ENCODE measurements around the gene DENND1A.

The DENND1A gene

DNA sequence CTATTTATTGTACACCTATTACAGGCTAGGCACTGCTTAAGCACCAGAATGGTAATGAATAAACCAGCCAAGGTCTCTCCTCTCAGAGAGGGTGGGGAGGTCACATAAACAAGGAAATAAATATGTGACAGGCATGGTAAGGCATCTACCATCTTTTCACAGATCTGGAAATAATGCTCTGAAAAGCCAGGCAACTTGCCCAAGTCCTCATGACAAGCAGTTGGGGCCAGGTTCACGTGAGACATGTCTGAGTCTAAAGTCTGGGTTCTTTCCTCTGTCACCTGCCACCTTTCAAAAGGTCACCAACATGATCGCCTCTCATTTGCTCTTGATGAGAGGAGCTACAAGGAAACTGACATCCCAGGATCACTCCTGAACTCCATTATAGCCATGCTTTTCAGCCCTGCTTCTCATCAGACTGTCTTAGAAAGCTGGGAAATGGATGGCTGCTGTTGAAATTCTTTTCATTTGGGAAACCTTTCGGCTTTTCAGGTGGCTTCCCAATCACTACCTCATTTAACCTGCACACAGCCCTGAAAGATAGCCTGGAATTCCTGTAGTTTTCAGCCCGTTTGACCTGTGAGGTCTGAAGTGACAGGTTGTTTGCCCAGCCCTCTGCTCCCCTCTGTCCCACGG, 450.8 kb downstream of the DENND1A start:
- in situ Hi-C loops (cut with HindIII; ENCODE audit: low sequenced_read_pairs) = no loop called here

- in situ Hi-C loops (cut with HindIII; ENCODE audit: low sequenced_read_pairs) = no loop called here
Measured at GRCh38 chr9:123478160-123478559, 451.8 kb downstream of the DENND1A start.

DNA sequence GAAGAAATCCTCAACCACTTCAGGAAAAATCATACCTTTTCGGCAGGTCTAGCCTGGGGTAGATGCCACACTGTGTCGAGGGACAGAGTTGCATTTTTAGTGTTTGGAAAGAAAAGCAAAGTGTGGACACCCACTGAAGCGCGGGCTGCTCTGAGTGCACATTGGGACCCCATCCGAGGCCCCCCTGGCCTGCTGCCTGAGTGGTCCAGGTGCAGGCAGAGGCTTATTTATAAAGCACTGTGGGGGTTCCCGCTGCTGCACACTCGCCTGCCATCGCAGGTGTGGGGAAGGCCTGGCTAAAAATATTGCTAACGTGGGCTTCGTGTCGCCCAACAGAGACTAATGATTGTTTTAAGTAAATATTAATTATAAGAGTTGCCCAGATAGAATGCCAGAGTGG, 454.5 kb downstream of the DENND1A start:
- in situ Hi-C loops (cut with HindIII; ENCODE audit: low sequenced_read_pairs) = no loop called here

- in situ Hi-C loops (cut with HindIII; ENCODE audit: low sequenced_read_pairs) = loop anchor here (5.0 kb wide), 1 partner anchor 41 kb away; no protein-coding TSS in a partner anchor
Measured at GRCh38 chr9:123472862-123473614, 456.9 kb downstream of the DENND1A start.

DNA sequence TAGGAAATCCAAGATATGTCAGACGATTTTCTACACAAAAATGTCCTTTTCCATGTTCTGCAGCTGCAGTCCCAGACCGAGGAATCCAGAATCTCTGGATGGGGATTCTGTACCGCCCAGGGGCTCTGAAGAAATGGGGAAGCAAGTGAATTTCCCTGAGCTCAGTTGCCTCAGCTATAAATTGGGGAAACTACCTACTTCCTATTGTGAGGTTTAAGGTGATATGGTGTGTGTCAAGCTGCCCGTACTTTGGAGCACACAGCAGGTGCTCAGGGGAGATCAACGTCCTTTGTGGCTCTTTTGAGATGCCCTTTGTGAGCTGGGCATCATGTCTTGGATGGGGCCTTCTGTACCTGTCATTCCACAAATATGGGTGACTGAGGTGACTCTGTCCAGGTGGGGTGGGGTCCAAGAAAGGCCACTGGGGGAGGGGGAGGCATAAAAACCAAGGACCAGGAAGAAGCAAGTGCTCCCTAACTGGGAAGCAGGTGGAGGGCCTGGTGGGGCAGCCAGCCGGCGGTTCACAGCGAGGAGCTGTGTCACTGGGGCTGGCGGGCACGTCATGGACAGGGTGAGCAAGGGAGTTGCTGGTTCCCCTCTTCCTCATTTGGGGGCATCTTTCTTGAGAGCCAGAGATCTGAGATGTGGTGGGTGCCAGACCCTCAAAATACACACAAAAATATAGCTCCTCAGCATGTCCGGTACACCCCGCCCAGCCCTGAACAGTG, 457.9 kb downstream of the DENND1A start:
- in situ Hi-C loops (cut with HindIII; ENCODE audit: low sequenced_read_pairs) = loop anchor here (5.0 kb wide), 1 partner anchor 40 kb away; no protein-coding TSS in a partner anchor

- in situ Hi-C loops (cut with HindIII; ENCODE audit: low sequenced_read_pairs) = loop anchor here (5.0 kb wide), 1 partner anchor 39 kb away; no protein-coding TSS in a partner anchor
Measured at GRCh38 chr9:123470991-123471770, 458.7 kb downstream of the DENND1A start.

- in situ Hi-C loops (cut with HindIII; ENCODE audit: low sequenced_read_pairs) = loop anchor here (5.0 kb wide), 1 partner anchor 38 kb away; no protein-coding TSS in a partner anchor
Measured at GRCh38 chr9:123470121-123470782, 459.7 kb downstream of the DENND1A start.

DNA sequence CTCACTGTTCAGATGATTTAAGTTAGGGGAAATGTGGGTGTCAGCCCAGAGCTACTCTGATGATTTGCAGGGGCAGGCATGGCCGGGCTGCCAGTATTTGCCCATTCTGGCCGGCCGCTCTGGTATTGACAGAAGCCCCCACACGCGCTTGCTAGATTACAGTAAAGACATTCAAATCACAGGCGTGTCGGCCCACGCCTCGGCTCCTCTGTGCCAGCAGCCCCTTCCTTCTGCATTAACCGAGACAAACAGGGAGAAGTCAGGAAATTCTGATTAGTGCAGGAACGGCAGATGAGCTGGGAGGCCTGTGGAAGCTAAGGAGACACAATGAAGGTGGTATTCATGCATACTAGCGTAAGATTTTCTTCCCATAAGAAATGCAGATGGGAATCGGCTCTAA, 460.6 kb downstream of the DENND1A start:
- in situ Hi-C loops (cut with HindIII; ENCODE audit: low sequenced_read_pairs) = no loop called here

GRCh38 chr9:123468541-123468940, 461.4 kb downstream of the DENND1A start:
- in situ Hi-C loops (cut with HindIII; ENCODE audit: low sequenced_read_pairs) = no loop called here

GRCh38 chr9:123465304-123465703, 464.6 kb downstream of the DENND1A start:
- in situ Hi-C loops (cut with HindIII; ENCODE audit: low sequenced_read_pairs) = no loop called here

DNA sequence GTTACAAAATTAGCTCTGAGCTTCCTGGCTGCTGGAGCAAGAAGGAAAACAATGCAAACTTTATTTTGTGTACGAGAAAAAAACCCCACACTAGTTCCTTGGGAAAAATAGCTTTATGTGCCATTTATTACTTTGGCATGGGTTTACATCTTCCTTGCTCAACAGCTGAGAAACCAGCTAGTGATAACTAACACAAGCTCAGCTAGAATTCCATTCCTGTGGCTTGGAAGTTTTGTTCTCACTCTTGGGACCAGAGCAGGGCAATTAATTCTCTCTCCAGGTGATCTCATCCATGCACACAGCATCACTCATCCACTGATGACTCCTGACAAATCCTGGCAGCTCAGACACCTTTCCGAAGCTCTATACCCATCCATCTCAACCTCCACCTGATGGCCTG, 469.8 kb downstream of the DENND1A start:
- in situ Hi-C loops (cut with HindIII; ENCODE audit: low sequenced_read_pairs) = no loop called here

DNA sequence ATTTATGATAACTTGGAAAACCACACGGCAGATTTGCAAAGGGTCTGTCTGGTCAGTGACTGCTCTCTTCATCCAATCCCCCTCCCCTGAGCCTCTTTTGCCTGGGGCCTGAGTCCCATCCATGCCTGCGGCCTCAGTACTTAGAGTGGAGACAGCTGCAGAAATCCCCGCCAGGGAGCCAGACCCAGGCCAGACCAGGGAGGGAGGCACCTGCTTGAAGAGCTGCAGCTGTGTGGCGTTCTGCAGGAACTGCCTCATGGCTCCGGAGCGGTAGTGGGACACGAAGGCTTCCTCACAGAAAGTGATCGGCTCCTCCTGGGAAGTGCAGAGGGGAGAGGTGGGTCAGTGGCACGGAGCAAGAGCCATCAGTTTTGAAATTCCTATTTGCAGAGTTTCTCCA, 472.3 kb downstream of the DENND1A start:
- in situ Hi-C loops (cut with HindIII; ENCODE audit: low sequenced_read_pairs) = no loop called here

DNA sequence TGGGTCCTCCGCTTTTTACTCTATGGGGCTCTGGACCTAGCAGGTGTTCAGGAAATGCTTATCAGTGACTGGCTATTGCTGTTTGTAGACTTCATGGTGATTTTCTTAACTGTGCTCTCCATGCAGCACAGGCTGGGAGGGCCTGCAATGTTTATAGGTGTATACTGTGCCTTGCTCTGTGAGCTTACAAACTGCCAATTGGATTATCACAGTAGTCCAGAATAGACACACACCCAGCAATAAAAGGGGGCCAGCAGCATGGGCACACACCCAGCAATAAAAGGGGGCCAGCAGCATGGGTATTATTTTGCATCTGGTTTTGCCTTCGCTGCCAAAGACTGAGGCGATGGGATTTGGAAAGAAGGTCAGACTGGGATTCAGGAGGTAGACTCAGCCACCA, 473.9 kb downstream of the DENND1A start:
- in situ Hi-C loops (cut with HindIII; ENCODE audit: low sequenced_read_pairs) = no loop called here

DNA sequence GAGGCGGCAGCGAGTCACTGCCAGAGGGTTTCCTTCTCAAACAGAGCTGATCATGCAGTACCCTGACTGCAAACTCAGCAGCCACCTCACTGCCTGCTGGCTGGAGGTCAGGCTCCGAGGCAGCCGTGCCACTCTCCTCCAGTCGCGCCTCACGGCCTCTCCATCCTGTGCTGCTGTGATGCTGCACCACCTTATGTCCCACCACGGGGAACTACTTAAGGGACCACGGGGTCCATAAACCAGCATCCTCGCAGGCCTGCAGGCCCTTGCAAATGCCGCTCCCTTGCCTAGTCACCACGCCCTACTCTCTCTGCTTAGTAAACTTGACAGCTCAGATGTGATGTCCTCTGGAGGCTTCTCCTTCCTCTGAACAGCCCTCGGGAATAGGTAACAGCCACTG, 474.7 kb downstream of the DENND1A start:
- in situ Hi-C loops (cut with HindIII; ENCODE audit: low sequenced_read_pairs) = no loop called here

GRCh38 chr9:123454361-123454760, 475.6 kb downstream of the DENND1A start:
- in situ Hi-C loops (cut with HindIII; ENCODE audit: low sequenced_read_pairs) = no loop called here

DNA sequence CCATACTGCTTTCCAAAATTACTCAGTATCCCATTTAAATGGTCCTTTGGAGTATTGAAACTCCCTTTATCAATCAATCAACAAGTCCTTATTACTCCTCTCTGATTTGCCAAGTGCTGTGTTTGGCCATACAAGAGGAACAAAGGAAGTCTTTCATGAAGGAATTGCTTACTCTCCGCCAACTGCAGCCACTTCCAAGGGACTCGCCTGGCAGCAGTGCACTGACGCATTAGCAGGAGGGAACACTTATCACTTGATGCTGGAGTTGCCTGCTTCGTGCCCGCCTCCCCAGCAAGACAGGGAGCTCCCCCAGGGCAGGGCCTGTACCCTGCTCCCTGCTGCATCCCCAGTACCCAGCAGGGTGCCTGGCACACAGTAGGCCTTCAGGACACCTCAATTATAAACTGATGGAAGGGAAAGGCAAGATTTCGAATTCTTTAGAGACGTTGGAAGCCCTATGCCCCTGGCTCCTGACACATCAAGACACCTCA, 476.1 kb downstream of the DENND1A start:
- in situ Hi-C loops (cut with HindIII; ENCODE audit: low sequenced_read_pairs) = no loop called here

GRCh38 chr9:123453076-123453667, 476.8 kb downstream of the DENND1A start:
- in situ Hi-C loops (cut with HindIII; ENCODE audit: low sequenced_read_pairs) = no loop called here

DNA sequence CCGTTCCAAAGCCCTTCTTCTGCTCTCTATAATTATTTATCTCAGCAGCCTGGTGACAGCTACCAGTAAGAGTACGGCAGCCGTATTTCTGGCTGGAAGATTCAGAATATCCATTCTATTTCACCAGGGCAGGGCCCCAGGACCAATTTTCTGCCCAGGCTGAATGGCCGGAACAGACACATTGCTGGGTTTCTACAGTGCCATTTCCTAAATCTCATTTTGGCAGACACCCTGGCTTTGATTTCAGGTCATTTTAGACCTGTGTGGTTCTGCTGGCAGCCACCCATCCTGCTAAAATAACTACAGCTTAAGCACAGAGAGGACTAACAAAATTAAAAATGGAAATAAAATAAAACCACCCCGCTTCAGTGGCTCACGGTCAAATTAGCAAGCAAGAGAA, 478.9 kb downstream of the DENND1A start:
- in situ Hi-C loops (cut with HindIII; ENCODE audit: low sequenced_read_pairs) = no loop called here

DNA sequence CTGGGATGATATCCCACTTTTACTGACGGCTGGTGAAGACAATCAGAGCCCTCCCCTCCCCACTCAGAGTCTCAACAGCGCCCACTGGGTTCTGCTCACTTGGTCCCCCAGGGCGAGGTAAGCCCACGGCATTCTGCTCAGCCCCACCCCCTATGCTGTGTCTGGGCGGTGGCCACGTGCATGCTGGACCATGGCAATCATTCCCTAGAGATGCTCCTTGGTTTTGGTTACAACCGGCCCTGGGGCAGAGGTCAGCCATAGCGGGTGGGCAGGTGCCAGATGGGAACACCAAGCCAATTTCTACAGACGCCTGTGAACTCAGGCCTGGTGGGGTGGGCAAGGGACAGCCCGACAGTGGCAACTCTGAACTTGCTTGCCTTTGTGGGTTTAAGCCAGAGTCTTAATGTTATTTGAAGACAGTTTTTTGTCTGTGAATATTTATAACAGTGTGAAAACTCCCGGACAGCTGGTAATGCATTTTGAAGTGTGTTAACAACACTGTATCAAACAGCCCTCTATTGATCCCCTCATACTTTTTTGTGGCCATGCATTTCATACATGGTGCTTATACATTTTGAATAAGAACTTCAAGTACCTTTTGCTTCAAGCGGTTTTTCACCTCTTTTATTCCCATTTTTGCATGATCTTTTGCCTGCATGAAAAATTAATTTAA, 479.7 kb downstream of the DENND1A start:
- in situ Hi-C loops (cut with HindIII; ENCODE audit: low sequenced_read_pairs) = no loop called here

Data from endothelial cell of hepatic sinusoid (primary cell).